Cardiac fibroblast (primary cell): Measurements from ENCODE around the gene MYO7A.

Source experiments
- DNase-seq, 2 donors: peaks; one replicate each; pipeline versions ENCODE4 v3.0.0 to v3.0.0-alpha.2; 2010; ENCODE audit warnings: low read depth in 2 of 2
- H3K4me3 ChIP-seq, 2 donors: replicated peaks in 1 of 2; 1 replicate in 1 of 2; 2 replicates in 1 of 2; pipeline ENCODE4 v1.5.1; 2011; ENCODE audit warnings: low read depth in 2 of 2, low read length in 2 of 2, mild to moderate bottlenecking in 2 of 2, moderate library complexity in 1 of 2
- TF ChIP-seq, protein P1 (sequence below): IDR thresholded peaks from one replicate; pipeline ENCODE4 v1.5.1; 2011; ENCODE audit warnings: low read depth, mild to moderate bottlenecking, low read length, inconsistent platforms

The MYO7A gene

DNA sequence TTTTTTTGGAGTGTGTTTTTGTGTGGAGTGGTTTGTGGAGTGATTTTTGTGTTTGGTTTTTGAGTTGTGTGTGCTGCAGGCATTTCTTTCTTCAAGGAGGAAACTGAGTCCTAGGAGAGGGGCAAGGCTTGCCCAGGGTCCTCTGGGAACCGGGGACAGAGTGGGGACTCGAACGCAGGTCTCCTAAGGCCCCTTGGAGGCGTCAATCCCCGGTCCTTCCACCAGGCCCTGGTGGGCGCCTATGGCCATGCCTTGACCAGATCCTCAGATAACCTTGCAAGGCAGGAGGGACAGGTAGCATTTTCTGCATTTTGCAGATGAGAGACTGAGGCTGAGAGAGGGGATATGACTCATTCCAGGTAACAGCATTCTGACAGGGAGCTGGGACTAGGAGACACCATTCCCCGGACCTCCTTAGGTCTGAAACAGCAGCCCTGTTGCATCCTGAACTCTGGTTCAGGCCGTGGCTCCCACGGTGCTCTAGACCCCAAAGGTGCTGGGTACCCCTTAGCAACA is 39.1 kb downstream of the MYO7A start:
- DNase-seq, result no peak
- TF ChIP-seq, protein P1, sequence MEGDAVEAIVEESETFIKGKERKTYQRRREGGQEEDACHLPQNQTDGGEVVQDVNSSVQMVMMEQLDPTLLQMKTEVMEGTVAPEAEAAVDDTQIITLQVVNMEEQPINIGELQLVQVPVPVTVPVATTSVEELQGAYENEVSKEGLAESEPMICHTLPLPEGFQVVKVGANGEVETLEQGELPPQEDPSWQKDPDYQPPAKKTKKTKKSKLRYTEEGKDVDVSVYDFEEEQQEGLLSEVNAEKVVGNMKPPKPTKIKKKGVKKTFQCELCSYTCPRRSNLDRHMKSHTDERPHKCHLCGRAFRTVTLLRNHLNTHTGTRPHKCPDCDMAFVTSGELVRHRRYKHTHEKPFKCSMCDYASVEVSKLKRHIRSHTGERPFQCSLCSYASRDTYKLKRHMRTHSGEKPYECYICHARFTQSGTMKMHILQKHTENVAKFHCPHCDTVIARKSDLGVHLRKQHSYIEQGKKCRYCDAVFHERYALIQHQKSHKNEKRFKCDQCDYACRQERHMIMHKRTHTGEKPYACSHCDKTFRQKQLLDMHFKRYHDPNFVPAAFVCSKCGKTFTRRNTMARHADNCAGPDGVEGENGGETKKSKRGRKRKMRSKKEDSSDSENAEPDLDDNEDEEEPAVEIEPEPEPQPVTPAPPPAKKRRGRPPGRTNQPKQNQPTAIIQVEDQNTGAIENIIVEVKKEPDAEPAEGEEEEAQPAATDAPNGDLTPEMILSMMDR, result no peak

DNA sequence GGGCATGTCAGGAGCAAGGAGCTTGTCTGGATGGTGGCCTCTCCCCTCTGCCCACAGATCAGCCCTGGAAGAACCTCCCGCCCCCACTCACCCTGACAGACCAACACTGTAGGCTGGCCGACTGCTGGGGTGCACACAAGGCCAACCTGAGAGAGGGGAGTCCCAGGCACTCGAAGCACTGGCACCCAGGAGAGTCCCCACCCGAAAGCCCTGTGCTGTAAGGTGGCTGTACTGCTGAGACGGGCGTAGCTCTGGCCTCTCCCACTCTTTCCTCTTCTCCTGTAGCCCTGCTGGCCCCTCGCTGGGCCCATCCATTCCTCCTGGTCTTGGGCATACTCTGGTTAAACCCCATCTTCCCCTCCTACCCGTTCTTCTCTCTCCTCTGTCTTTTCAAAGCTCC is 39.7 kb downstream of the MYO7A start:
- H3K4me3 ChIP-seq, result no peak overlapping the region
- TF ChIP-seq, protein P1, result no peak
- DNase-seq, result no peak

More for the DNA sequence above, 39.1 kb downstream of the MYO7A start:
- no peak overlapping the region for H3K4me3 ChIP-seq

DNA sequence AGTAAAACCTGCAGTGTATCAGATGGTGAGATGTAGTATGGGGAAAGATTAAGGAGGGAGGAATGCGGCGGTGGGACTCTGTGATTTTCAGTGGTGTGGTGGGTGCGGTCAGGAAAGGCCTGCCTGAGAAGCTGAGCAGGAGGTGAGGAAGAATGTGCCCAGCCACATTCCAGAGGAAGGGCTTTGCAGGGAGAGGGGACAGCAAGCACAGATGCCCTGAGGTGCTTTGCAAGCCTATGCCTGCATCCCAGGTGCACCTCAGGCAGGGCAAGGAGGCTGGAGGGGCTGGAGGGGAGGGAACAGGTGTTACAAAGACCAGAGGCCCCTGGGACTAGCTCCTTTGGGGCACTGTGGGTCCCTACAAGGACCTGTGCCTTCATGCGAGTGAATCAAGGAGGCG is 42.1 kb downstream of the MYO7A start:
- no peak overlapping the region for H3K4me3 ChIP-seq
- TF ChIP-seq, protein P1, result no peak
- DNase-seq, result no peak

DNA sequence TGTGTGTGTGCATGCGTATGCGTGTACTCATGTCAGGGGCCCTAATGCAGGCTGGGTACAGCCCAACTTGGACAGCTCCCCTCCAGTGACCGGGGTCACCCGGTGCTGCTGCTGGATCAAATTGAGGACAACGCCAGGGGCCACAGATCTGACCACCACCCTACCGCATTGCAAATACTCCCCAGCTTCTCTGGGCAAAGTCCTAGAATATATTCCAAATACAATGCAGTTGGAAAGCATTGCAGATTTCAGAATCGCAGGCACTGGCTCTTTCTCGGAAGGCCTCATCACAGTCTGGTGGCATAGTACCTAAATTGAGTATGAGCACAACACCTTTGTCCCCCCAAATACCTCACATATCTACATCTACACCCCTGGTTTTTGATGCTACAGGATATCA is 43.2 kb downstream of the MYO7A start:
- no peak for DNase-seq
- TF ChIP-seq, protein P1, result no peak
- no peak overlapping the region for H3K4me3 ChIP-seq

DNA sequence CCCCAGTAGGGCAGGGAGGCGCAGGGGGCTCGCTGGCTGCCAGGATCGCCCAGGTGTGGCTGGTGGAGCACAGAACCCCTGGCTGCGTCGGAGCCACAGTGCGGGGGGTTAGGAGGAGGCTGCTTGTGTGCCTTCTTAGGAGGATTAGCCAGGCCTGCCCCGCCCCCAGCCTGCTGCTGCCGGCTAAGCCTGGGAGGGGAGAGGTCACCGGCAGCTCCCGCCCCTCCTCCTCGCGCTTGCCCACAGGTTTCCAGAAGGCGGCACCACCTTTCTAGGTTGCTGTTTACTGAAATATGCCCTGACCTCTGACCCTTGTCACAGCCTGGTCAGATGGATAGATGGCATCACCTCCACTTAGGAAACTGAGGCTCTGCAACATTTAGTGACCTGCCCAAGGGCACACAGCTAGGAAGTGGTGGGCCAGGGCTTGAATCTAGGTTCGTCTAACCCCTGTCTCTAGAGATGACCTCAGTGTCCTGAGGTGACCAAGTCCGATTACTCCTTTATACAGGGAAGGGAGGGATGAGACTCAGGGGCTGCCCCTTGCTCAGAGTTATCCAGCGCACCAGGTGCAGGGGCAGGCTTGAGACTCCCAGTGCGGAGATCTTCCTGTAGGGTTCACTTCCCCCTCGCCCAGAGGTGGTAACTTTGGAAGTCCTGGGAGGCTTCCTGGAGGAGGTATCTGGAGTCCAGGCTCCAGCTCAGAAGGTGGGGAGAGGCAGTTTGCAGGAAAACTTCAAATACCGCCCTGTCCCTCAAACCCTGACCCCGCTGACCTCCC is 44.0 kb downstream of the MYO7A start:
- no peak overlapping the region for H3K4me3 ChIP-seq
- TF ChIP-seq, protein P1, result no peak
- no peak for DNase-seq

DNA sequence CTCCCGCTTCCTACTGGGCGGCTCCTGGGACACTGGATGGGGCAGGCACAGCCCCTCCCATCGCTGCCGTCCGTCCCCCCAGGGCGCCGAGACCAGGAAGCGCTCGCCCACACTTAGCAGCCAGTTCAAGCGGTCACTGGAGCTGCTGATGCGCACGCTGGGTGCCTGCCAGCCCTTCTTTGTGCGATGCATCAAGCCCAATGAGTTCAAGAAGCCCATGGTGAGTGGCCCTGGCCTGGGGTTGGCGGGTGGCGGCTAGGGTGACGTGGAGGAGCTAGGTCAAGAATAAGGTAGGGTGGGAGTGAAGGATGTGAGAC is 44.6 kb downstream of the MYO7A start:
- DNase-seq, result no peak
- TF ChIP-seq, protein P1, result no peak
- no peak overlapping the region for H3K4me3 ChIP-seq

DNA sequence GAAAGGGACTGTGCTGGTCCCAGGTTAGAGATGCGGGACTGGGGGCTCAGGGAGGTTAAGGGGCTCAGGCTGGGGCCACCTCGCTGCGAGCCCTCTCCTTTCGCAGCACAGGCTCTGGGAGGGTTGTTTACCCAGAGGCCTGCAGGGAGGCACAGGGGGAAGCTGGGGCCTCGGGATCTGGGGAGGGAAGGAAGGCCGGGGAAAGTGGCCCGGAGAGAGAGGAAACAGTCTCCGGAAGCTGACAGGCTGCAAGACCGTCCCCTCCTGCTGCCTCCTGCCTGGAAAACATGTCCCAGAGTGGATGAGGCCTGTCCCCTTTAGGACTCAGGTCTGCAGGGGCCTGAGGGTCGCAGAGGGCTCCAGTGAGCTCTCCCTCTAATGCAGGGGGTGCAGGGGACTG is 45.4 kb downstream of the MYO7A start:
- TF ChIP-seq, protein P1, result no peak
- DNase-seq, result no peak
- H3K4me3 ChIP-seq, result no peak overlapping the region
